HG02938 (cell line): Measurements from ENCODE around the gene MAML3.

Experiments
- ATAC-seq: cut with Tn5 transposase; IDR thresholded peaks from one replicate; pipeline ENCODE4 v1.9.1; 2021; ENCODE audit warnings: mild to moderate bottlenecking, moderate library complexity; ENCODE audit not compliant: unreplicated experiment

The MAML3 gene

GRCh38 chr4:140127422-140127821 is 26.6 kb downstream of the MAML3 start:
- no peak for ATAC-seq

- no peak for ATAC-seq
These were observed 27.7 kb downstream of the MAML3 start for GRCh38 chr4:140126261-140126660.

- no peak for ATAC-seq
These were observed 28.6 kb downstream of the MAML3 start for GRCh38 chr4:140125374-140125773.

- no peak for ATAC-seq
These were observed 30.2 kb downstream of the MAML3 start for GRCh38 chr4:140123666-140124377.

GRCh38 chr4:140122891-140123290 is 31.1 kb downstream of the MAML3 start:
- ATAC-seq: no peak

- no peak for ATAC-seq
These were observed 32.3 kb downstream of the MAML3 start for GRCh38 chr4:140121646-140122045.

- no peak for ATAC-seq
These were observed 34.9 kb downstream of the MAML3 start for GRCh38 chr4:140118931-140119640.

- no peak for ATAC-seq
These were observed 36.0 kb downstream of the MAML3 start for GRCh38 chr4:140117947-140118346.

- ATAC-seq: no peak
These were observed 37.4 kb downstream of the MAML3 start for GRCh38 chr4:140116442-140117104.

GRCh38 chr4:140115140-140115539 is 38.8 kb downstream of the MAML3 start:
- peak; percentile 48 for ATAC-seq

GRCh38 chr4:140113653-140114052 is 40.3 kb downstream of the MAML3 start:
- ATAC-seq: no peak

- no peak for ATAC-seq
These were observed 41.4 kb downstream of the MAML3 start for GRCh38 chr4:140112576-140112975.

GRCh38 chr4:140111256-140111655 is 42.7 kb downstream of the MAML3 start:
- ATAC-seq: no peak

- no peak for ATAC-seq
These were observed 43.3 kb downstream of the MAML3 start for GRCh38 chr4:140110542-140111215.

- ATAC-seq: no peak
These were observed 44.2 kb downstream of the MAML3 start for GRCh38 chr4:140109737-140110136.

- no peak for ATAC-seq
These were observed 44.7 kb downstream of the MAML3 start for GRCh38 chr4:140109292-140109691.

GRCh38 chr4:140108713-140109230 is 45.2 kb downstream of the MAML3 start:
- ATAC-seq: no peak

- ATAC-seq: no peak
These were observed 45.7 kb downstream of the MAML3 start for GRCh38 chr4:140108243-140108642.

- ATAC-seq: no peak
These were observed 47.6 kb downstream of the MAML3 start for GRCh38 chr4:140106289-140106844.

GRCh38 chr4:140105436-140105835 is 48.5 kb downstream of the MAML3 start:
- no peak for ATAC-seq

- ATAC-seq: peak; percentile 86
These were observed 50.3 kb downstream of the MAML3 start for GRCh38 chr4:140103676-140104075.
